Transverse colon (tissue), 4 donors: ENCODE measurements around the gene CFAP126. TPM values are rescaled to one million over a fixed set of nuclear protein-coding genes. Genes with fewer than 3 reads are reported as not detected.

Source experiments
- DNase-seq: peaks from one replicate; pipeline ENCODE4 v3.0.0-alpha.2; 2019
- H3K27ac ChIP-seq, 4 donors: fragments of 200-600 bp; sonication (generic); 2 replicates each; pipeline ENCODE4 v1.5.1; 2016 to 2018; ENCODE audit warnings: inconsistent platforms in 4 of 4
- H3K27me3 ChIP-seq: fragments of 200-600 bp; sonication (generic); 2 replicates; pipeline ENCODE4 v1.5.1; 2017; ENCODE audit warnings: inconsistent platforms
- H3K36me3 ChIP-seq, 4 donors: fragments of 200-600 bp; sonication (generic); 2 replicates each; pipeline ENCODE4 v1.5.1; 2017 to 2019; ENCODE audit warnings: inconsistent platforms in 4 of 4
- H3K4me1 ChIP-seq, 4 donors: fragments of 200-600 bp; sonication (generic); 2 replicates each; pipeline ENCODE4 v1.5.1; 2017 to 2020; ENCODE audit warnings: inconsistent platforms in 4 of 4
- H3K4me3 ChIP-seq, 4 donors: fragments of 200-600 bp; sonication (generic); 1 replicate in 1 of 4; 2 replicates in 3 of 4; pipeline versions ENCODE4 v1.5.1 to v1.6.1; 2017 to 2019; ENCODE audit warnings: inconsistent platforms in 4 of 4
- H3K9me3 ChIP-seq, 2 donors: fragments of 200-600 bp; sonication (generic); 2 replicates each; pipeline ENCODE4 v1.5.1; 2017 to 2019; ENCODE audit warnings: inconsistent platforms in 2 of 2
- CTCF ChIP-seq, 5 experiments: fragments of 200-600 bp in 3 of 5; fragments of 450-650 bp in 2 of 5; sonication (generic) in 3 of 5; IDR thresholded peaks; 1 replicate in 2 of 5; 2 replicates in 3 of 5; pipeline ENCODE4 v1.5.1; 2016 to 2017; ENCODE audit warnings: antibody characterized with exemption in 5 of 5, inconsistent platforms in 3 of 5, mild to moderate bottlenecking in 2 of 5, moderate library complexity in 1 of 5
- EP300 ChIP-seq: sonication (generic); formaldehyde crosslinking; IDR thresholded peaks from one replicate; pipeline ENCODE4 v1.6.1; 2017; ENCODE audit warnings: antibody characterized with exemption, low read depth
- POLR2A ChIP-seq: fragments of 450-650 bp; IDR thresholded peaks from one replicate; pipeline ENCODE4 v1.6.1; 2016; ENCODE audit warnings: antibody characterized with exemption, mild to moderate bottlenecking, moderate library complexity
- POLR2AphosphoS5 ChIP-seq, 3 donors: sonication (generic); formaldehyde crosslinking; IDR thresholded peaks; one replicate each; pipeline ENCODE4 v1.6.1; 2016; ENCODE audit warnings: antibody characterized with exemption in 3 of 3
- WGBS, 2 donors: methylation state at CpG; one replicate each; pipeline ENCODE4 v1.1.5; 2018; ENCODE audit warnings: low coverage in 1 of 2; 5-methylcytosine and 5-hydroxymethylcytosine counted together
- in situ Hi-C, 4 donors: fragments of 200-750 bp; cut with MboI; loops; one replicate each; pipeline versions ENCODE4 v1.15.0 to v1.15.1; 2017; ENCODE audit warnings: low sequenced_read_pairs in 3 of 4, low pct_ligation_motif_present in 1 of 4, low pct_unique_long_range_greater_than_20kb in 1 of 4
- intact Hi-C: fragments of 100-400 bp; cut with DNase I; formaldehyde crosslinking; loops from one replicate; pipeline ENCODE4 v1.15.1; 2023; ENCODE audit warnings: low total_unique reads
- total RNA-seq, 4 donors: library from RNA; depleted of rRNA; stranded (reverse); fragments of >200 nt; gene quantifications; one replicate each; pipeline ENCODE4 v1.1.0, GENCODE V29; 2016

CFAP126 gene
- total RNA-seq, 4 donors from 2014 or later, result not detected

GRCh38 chr1:161359291-161359690 lies 8.4 kb downstream of the CFAP126 start:
- TF ChIP-seq EP300 (no peak), POLR2AphosphoS5 (IDR thresholded peaks at IDR 0.05) (no peak), CTCF (IDR thresholded peaks at IDR 0.05) (no peak), POLR2A (no peak)
- Histone ChIP-seq H3K9me3 (no peaks in the 10 kb centered on the region), H3K4me3 (no peak overlapping the region), H3K36me3 (peaks cover 0 to 18% (median 0%) of the 10 kb centered on the region in 4 donors), H3K27ac (peak overlapping the region in 1 of 4 donors; percentile 20), H3K27me3 (no peaks in the 10 kb centered on the region), H3K4me1 (no peaks in the 10 kb centered on the region)
- in situ Hi-C loops, result no loop called here
- intact Hi-C loops, result no loop called here
- no peak for DNase-seq

GRCh38 chr1:161357073-161357472 lies 10.6 kb downstream of the CFAP126 start:
- H3K4me1 ChIP-seq, result no peaks in the 10 kb centered on the region
- no peaks in the 10 kb centered on the region for H3K27me3 ChIP-seq
- peaks cover 0 to 16% (median 0%) of the 10 kb centered on the region in 4 donors for H3K36me3 ChIP-seq
- H3K27ac ChIP-seq, result no peak overlapping the region
- DNase-seq, result no peak
- H3K9me3 ChIP-seq, result no peaks in the 10 kb centered on the region
- no peak for TF ChIP-seq POLR2AphosphoS5 (IDR thresholded peaks at IDR 0.05)
- TF ChIP-seq POLR2A, result no peak
- no peak for TF ChIP-seq EP300
- TF ChIP-seq CTCF (IDR thresholded peaks at IDR 0.05), result no peak
- intact Hi-C loops, result no loop called here
- 88 to 100% methylated on average over 4 to 8 of the region's 8 CpGs for WGBS, 2 donors
- in situ Hi-C loops, result no loop called here
- H3K4me3 ChIP-seq, result no peak overlapping the region

GRCh38 chr1:161351482-161351881 lies 16.2 kb downstream of the CFAP126 start:
- H3K4me1 ChIP-seq, result no peaks in the 10 kb centered on the region
- H3K27me3 ChIP-seq, result no peaks in the 10 kb centered on the region
- H3K9me3 ChIP-seq, result no peaks in the 10 kb centered on the region
- no peak for TF ChIP-seq POLR2AphosphoS5 (IDR thresholded peaks at IDR 0.05)
- no peak for TF ChIP-seq EP300
- no peak for TF ChIP-seq CTCF (IDR thresholded peaks at IDR 0.05)
- no peak for TF ChIP-seq POLR2A
- 67 to 86% methylated on average over 1 of the region's 1 CpG for WGBS, 2 donors
- in situ Hi-C loops (no loop called here), intact Hi-C loops (no loop called here)
- no peak overlapping the region for H3K4me3 ChIP-seq
- no peak overlapping the region for H3K27ac ChIP-seq
- DNase-seq, result no peak
- peaks cover 0 to 8% (median 3%) of the 10 kb centered on the region in 4 donors for H3K36me3 ChIP-seq

GRCh38 chr1:161350671-161351070 lies 17.0 kb downstream of the CFAP126 start:
- Histone ChIP-seq H3K4me1 (no peaks in the 10 kb centered on the region), H3K4me3 (no peak overlapping the region), H3K27ac (no peak overlapping the region), H3K27me3 (no peaks in the 10 kb centered on the region), H3K36me3 (peaks cover 0 to 14% (median 5%) of the 10 kb centered on the region in 4 donors), H3K9me3 (no peaks in the 10 kb centered on the region)
- intact Hi-C loops (no loop called here), in situ Hi-C loops (no loop called here)
- 79 to 100% methylated on average over 1 of the region's 1 CpG for WGBS, 2 donors
- TF ChIP-seq EP300 (no peak), POLR2AphosphoS5 (IDR thresholded peaks at IDR 0.05) (no peak), POLR2A (no peak), CTCF (IDR thresholded peaks at IDR 0.05) (no peak)
- no peak for DNase-seq
